Liver (tissue), 9 donors: ENCODE results near the gene PITPNC1. TPM values are rescaled to one million over a fixed set of nuclear protein-coding genes. Genes with fewer than 3 reads are reported as not detected.

Source experiments
- DNase-seq: peaks from one replicate; pipeline ENCODE4 v3.0.0-alpha.2; 2017; ENCODE audit warnings: low spot score
- H3K27ac ChIP-seq, 2 donors: one replicate each; pipeline ENCODE4 v1.7.0; 2013; ENCODE audit warnings: inconsistent platforms in 2 of 2, low read length in 2 of 2, control low read depth in 1 of 2, low read depth in 1 of 2, mild to moderate bottlenecking in 1 of 2
- H3K27me3 ChIP-seq, 4 donors: one replicate each; pipeline versions ENCODE4 v1.6.1 to v1.7.0; 2013; ENCODE audit warnings: low read length in 3 of 4, inconsistent platforms in 1 of 4, mild to moderate bottlenecking in 1 of 4, moderate library complexity in 1 of 4; ENCODE audit not compliant: control insufficient read depth in 4 of 4, insufficient read depth in 4 of 4
- H3K36me3 ChIP-seq, 4 donors: one replicate each; pipeline versions ENCODE4 v1.6.1 to v1.7.0; 2013; ENCODE audit warnings: low read length in 3 of 4, mild to moderate bottlenecking in 3 of 4, low read depth in 1 of 4, moderate library complexity in 1 of 4; ENCODE audit not compliant: control insufficient read depth in 4 of 4, insufficient read depth in 3 of 4
- H3K4me1 ChIP-seq, 4 donors: one replicate each; pipeline versions ENCODE4 v1.6.1 to v1.7.0; 2013; ENCODE audit warnings: low read length in 3 of 4, mild to moderate bottlenecking in 3 of 4, moderate library complexity in 1 of 4; ENCODE audit not compliant: control insufficient read depth in 4 of 4, insufficient read depth in 4 of 4
- H3K4me3 ChIP-seq, 3 donors: one replicate each; pipeline versions ENCODE4 v1.6.1 to v1.7.0; 2013; ENCODE audit warnings: low read length in 3 of 3, control low read depth in 1 of 3, low read depth in 1 of 3, mild to moderate bottlenecking in 1 of 3
- H3K9ac ChIP-seq, 2 donors: one replicate each; pipeline ENCODE4 v1.7.0; 2013; ENCODE audit warnings: low read length in 2 of 2, mild to moderate bottlenecking in 2 of 2, moderate library complexity in 2 of 2, control low read depth in 1 of 2, low read depth in 1 of 2
- H3K9me3 ChIP-seq, 4 donors: one replicate each; pipeline versions ENCODE4 v1.6.1 to v1.7.0; 2013; ENCODE audit warnings: low read length in 3 of 4; ENCODE audit not compliant: control insufficient read depth in 4 of 4
- ATF3 ChIP-seq: IDR thresholded peaks from 2 replicates; pipeline ENCODE4 v1.6.1; 2016; ENCODE audit warnings: antibody characterized with exemption
- CTCF ChIP-seq: fragments of 150-350 bp; IDR thresholded peaks from 2 replicates; pipeline ENCODE4 v1.5.1; 2017; ENCODE audit warnings: improper control_type of control experiment, low read depth, low read length; ENCODE audit not compliant: missing input control
- EGR1 ChIP-seq, 2 donors: IDR thresholded peaks; 2 replicates each; pipeline ENCODE4 v1.6.1; 2016 to 2018; ENCODE audit warnings: antibody characterized with exemption in 2 of 2, low read depth in 2 of 2
- GABPA ChIP-seq, 2 donors: IDR thresholded peaks in 1 of 2; conservative IDR thresholded peaks in 1 of 2; 2 replicates each; pipeline ENCODE4 v1.6.1; 2016; ENCODE audit warnings: antibody characterized with exemption in 2 of 2, mild to moderate bottlenecking in 1 of 2, moderate library complexity in 1 of 2
- HNF4A ChIP-seq, 2 donors: conservative IDR thresholded peaks; 2 replicates each; pipeline ENCODE4 v1.6.1; 2016; ENCODE audit warnings: antibody characterized with exemption in 2 of 2, mild to moderate bottlenecking in 2 of 2
- HNF4G ChIP-seq: IDR thresholded peaks from 2 replicates; pipeline ENCODE4 v1.6.1; 2016; ENCODE audit warnings: antibody characterized with exemption
- JUND ChIP-seq, 2 donors: IDR thresholded peaks; 2 replicates each; pipeline ENCODE4 v1.6.1; 2016; ENCODE audit warnings: antibody characterized with exemption in 2 of 2
- NR2F2 ChIP-seq: IDR thresholded peaks from 2 replicates; pipeline ENCODE4 v1.6.1; 2016; ENCODE audit warnings: antibody characterized with exemption
- RAD21 ChIP-seq, 2 donors: IDR thresholded peaks; 2 replicates each; pipeline ENCODE4 v1.6.1; 2016; ENCODE audit warnings: antibody characterized with exemption in 2 of 2, mild to moderate bottlenecking in 2 of 2
- RXRA ChIP-seq, 2 donors: IDR thresholded peaks; 2 replicates each; pipeline ENCODE4 v1.6.1; 2017 to 2018; ENCODE audit warnings: antibody characterized with exemption in 2 of 2, mild to moderate bottlenecking in 1 of 2
- WGBS: extraction: QIAGEN DNeasy Blood & Tissue Kit; methylation state at CpG from one replicate; pipeline ENCODE4 v1.1.7; 2013; 5-methylcytosine and 5-hydroxymethylcytosine counted together
- polyA plus RNA-seq, 2 donors: library from polyadenylated mRNA; stranded (reverse) in 1 of 2; unstranded in 1 of 2; fragments of 200-250 nt in 1 of 2; fragments of >200 nt in 1 of 2; fragmentation: Nextera tagmentation in 1 of 2; extraction: Ambion mirVana in 1 of 2; gene quantifications; one replicate each; pipeline versions ENCODE4 v1.2.1 to v1.2.3, GENCODE V29; 2013 to 2015
- total RNA-seq, 2 donors: library from RNA; depleted of rRNA; stranded (reverse); fragments of >200 nt; gene quantifications; one replicate each; pipeline ENCODE4 v1.2.3, GENCODE V29; 2014
- donor health status: healthy.
- donor health status: healthy.
- donor health status: healthy.
- donor health status: healthy.
- donor health status: healthy.

PITPNC1 gene
- total and polyA plus RNA-seq, 4 donors = 2.3 to 10.2 (median 5.7) TPM

- H3K4me1 ChIP-seq = peaks cover 0 to 42% (median 20%) of the 10 kb centered on the region in 4 donors
- H3K4me3 ChIP-seq = no peak overlapping the region
- no peaks in the 10 kb centered on the region for H3K9me3 ChIP-seq
- DNase-seq = no peak
- no peaks in the 10 kb centered on the region for H3K27me3 ChIP-seq
- TF ChIP-seq RAD21 (IDR thresholded peaks at IDR 0.05) = peak; percentile 15 to 16
- no peak for TF ChIP-seq EGR1 (IDR thresholded peaks at IDR 0.05; ENCODE audit: low read depth in 2 of 2)
- 67% methylated on average over 8 of the region's 8 CpGs for WGBS
- peaks cover 4 to 24% (median 15%) of the 10 kb centered on the region in 4 donors for H3K36me3 ChIP-seq
- peak overlapping the region in 1 of 2 donors; percentile 4 for H3K9ac ChIP-seq
- H3K27ac ChIP-seq = no peak overlapping the region
Observed at GRCh38 chr17:67359960-67360791, 16.9 kb upstream of the PITPNC1 start.

- H3K27ac ChIP-seq = no peak overlapping the region
- no peak overlapping the region for H3K4me3 ChIP-seq
- no peaks in the 10 kb centered on the region for H3K9me3 ChIP-seq
- H3K9ac ChIP-seq = no peak overlapping the region
- DNase-seq = no peak
- no peaks in the 10 kb centered on the region for H3K27me3 ChIP-seq
- H3K4me1 ChIP-seq = peaks cover 0 to 49% (median 23%) of the 10 kb centered on the region in 4 donors
- 92% methylated on average over 1 of the region's 1 CpG for WGBS
- peaks cover 4 to 17% (median 13%) of the 10 kb centered on the region in 4 donors for H3K36me3 ChIP-seq
- no peak for TF ChIP-seq HNF4G
- no peak for TF ChIP-seq GABPA (IDR thresholded peaks at IDR 0.05 in 1 of 2, conservative IDR thresholded peaks at IDR 0.05 in 1 of 2)
- TF ChIP-seq RXRA (IDR thresholded peaks at IDR 0.05) = no peak
- TF ChIP-seq CTCF = no peak
- TF ChIP-seq ATF3 = no peak
- no peak for TF ChIP-seq NR2F2
- no peak for TF ChIP-seq JUND (IDR thresholded peaks at IDR 0.05)
- TF ChIP-seq HNF4A (conservative IDR thresholded peaks at IDR 0.05) = no peak
Observed at GRCh38 chr17:67360880-67361279, 16.2 kb upstream of the PITPNC1 start.

- TF ChIP-seq GABPA (IDR thresholded peaks at IDR 0.05 in 1 of 2, conservative IDR thresholded peaks at IDR 0.05 in 1 of 2) (no peak), JUND (IDR thresholded peaks at IDR 0.05) (no peak)
- H3K36me3 ChIP-seq = peaks cover 4 to 10% (median 8%) of the 10 kb centered on the region in 4 donors
- no peak overlapping the region for H3K9ac ChIP-seq
- no peak overlapping the region for H3K27ac ChIP-seq
- 95% methylated on average over 9 of the region's 9 CpGs for WGBS
- DNase-seq = no peak
- H3K4me3 ChIP-seq = no peak overlapping the region
- H3K27me3 ChIP-seq = no peaks in the 10 kb centered on the region
- H3K9me3 ChIP-seq = no peaks in the 10 kb centered on the region
- peaks cover 0 to 54% (median 25%) of the 10 kb centered on the region in 4 donors for H3K4me1 ChIP-seq
Observed at GRCh38 chr17:67362173-67362572, 14.9 kb upstream of the PITPNC1 start.
